Anterior cingulate cortex (tissue), 58 donors: ENCODE data around the gene GOLGA6L10.
"Not testable (repeated sequence)": the region's sequence is repeated elsewhere in the genome, so short reads cannot be mapped to it uniquely, and the experiment has no call there.

Experiments used
- DNase-seq, 58 donors: peaks; one replicate each; lab custom pipeline; 2025; lab: John Stamatoyannopoulos, UW

Gene GOLGA6L10

GRCh38 chr15:82303956-82304777 lies 45.1 kb downstream of the GOLGA6L10 start:
- no peak for DNase-seq

- no peak for DNase-seq
Measured at GRCh38 chr15:82301296-82302016, 47.8 kb downstream of the GOLGA6L10 start.

- no peak for DNase-seq
Measured at GRCh38 chr15:82300883-82301282, 48.4 kb downstream of the GOLGA6L10 start.

- DNase-seq = not testable (repeated sequence)
Measured at GRCh38 chr15:82300326-82300725, 48.9 kb downstream of the GOLGA6L10 start.

GRCh38 chr15:82299511-82299914 lies 49.8 kb downstream of the GOLGA6L10 start:
- DNase-seq = not testable (repeated sequence)

GRCh38 chr15:82298520-82298919 lies 50.8 kb downstream of the GOLGA6L10 start:
- DNase-seq = peak in 23 of 58 donors; percentile 17 to 67 (median 33)

- DNase-seq = no peak
Measured at GRCh38 chr15:82298032-82298431, 51.2 kb downstream of the GOLGA6L10 start.

GRCh38 chr15:82297546-82297945 lies 51.7 kb downstream of the GOLGA6L10 start:
- DNase-seq = no peak

- DNase-seq = no peak
Measured at GRCh38 chr15:82294061-82294690, 55.1 kb downstream of the GOLGA6L10 start.

- DNase-seq = no peak
Measured at GRCh38 chr15:82292271-82292670, 57.0 kb downstream of the GOLGA6L10 start.
